Measurements from ENCODE around the gene RPS6KA4.

The RPS6KA4 gene

GRCh38 chr11:64327375-64327774 lies 31.6 kb upstream of the RPS6KA4 start:
- DNase-seq (ENCODE audit: low read depth), result no peak

GRCh38 chr11:64327993-64328392 lies 31.0 kb upstream of the RPS6KA4 start:
- DNase-seq (ENCODE audit: low read depth), result no peak

DNA sequence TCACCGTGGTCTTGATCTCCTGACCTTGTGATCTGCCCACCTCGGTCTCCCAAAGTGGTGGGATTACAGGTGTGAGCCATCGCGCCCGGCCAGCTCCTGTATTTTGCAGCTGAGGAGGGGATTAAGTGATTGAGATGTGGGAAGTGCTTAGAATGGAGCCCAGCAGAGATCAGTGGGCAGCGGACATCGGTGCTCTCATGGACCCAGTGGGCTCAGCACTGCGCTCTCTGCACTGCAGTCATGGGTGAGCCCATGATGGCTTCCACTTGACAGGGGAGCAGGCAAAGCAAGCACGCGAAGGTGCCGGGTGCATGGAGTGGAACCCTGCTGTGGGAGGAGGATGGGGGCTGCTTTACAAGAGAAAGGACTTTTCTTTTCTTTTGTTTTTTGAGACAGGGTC lies 28.1 kb upstream of the RPS6KA4 start:
- DNase-seq (ENCODE audit: low read depth), result no peak

- peak; percentile 55 for DNase-seq (ENCODE audit: low read depth)
Observed at GRCh38 chr11:64331569-64332371, 27.2 kb upstream of the RPS6KA4 start.

DNA sequence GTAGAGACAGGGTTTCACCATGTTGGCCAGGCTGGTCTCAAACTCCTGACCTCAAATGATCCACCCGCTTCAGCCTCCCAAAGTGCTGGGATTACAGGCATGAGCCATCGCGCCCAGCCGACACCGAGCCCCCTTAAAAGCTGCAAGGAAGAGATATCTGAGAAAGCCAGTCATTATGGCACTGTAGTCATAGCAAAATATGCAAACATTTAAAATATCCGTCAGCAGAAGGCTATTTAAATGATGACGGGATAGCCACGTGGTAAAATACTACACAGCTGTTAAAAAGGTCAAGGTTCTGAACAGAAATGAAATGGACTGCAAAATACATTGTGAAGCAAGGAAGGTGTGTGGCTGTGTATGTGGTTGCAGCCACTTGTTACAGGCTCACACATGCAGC lies 25.4 kb upstream of the RPS6KA4 start:
- no peak for DNase-seq (ENCODE audit: low read depth)

- no peak for DNase-seq (ENCODE audit: low read depth)
Observed at GRCh38 chr11:64334764-64335735, 23.9 kb upstream of the RPS6KA4 start.

DNA sequence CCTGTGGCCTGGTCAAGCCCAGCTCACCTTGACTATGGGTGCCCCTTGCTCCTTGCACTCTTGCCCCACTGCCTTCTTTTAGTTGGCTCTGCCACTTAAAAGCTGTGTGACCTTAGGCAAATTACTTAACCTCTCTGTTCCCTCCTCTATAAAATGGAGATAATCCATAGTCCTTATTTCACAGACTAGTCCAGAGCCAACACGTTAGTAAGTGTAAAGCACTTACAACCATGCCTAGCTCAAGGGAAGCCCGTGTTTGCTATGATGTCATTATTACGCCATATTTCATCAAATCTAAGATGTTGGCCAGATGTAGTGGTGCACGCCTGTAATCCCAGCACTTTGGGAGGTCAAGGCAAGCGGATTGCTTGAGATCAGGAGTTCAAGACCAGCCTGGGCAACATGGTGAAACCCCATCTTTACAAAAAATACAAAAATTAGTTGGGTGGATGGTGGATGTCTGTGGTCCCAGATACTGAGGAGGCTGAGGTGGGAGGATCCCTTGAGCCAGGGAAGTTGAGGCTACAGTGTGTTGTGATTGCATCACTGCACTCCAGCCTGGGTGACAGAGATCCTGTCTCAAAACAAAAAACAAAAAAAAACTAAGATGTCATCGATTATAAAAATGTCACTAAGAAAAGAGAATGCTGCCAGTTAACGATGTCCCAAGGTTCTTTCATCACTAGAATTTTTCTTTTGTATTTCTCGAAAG lies 21.3 kb upstream of the RPS6KA4 start:
- DNase-seq (ENCODE audit: low read depth), result no peak

DNA sequence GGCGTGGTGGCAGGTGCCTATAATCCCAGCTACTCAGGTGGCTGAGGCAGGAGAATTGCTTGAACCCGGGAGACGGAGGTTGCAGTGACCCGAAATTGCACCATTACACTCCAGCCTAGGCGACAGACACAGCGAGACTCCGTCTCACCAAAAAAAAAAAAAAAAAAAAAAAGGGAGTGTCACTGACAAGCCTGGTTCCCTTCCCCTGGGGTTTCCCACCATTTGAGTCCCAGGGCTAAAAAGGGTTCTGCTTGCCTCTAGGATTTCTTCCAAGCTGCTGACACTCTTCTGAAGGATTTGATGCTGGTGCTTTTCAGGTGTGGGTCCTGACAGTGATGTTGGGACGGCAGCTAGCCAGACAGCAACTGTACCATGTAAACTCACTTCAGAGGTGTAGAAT lies 20.2 kb upstream of the RPS6KA4 start:
- DNase-seq (ENCODE audit: low read depth), result no peak

DNA sequence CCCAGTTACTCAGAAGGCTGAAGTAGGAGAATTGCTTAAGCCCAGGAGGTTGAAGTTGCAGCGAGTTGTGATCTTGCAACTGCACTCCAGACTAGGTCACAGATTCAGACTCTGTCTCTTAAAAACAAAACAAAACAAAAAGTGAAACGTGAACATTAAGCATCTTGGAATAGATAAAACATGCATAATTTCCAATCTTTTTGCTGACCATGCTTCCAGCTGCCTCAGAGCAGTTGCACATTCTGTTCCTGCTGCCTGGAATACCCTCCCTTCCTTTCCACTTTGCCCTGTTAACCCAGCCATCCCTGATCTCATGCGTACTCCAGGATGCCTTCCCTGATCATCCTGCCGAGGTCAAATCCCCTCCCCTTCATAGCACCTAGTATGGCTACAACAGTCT lies 19.7 kb upstream of the RPS6KA4 start:
- no peak for DNase-seq (ENCODE audit: low read depth)

GRCh38 chr11:64339754-64340408 lies 19.1 kb upstream of the RPS6KA4 start, which contains the start of gene CCDC88B:
Gene CCDC88B (plus strand): TSS chr11:64340204. CDS start chr11:64340267, 63 bp downstream.
- DNase-seq (ENCODE audit: low read depth), result peak; percentile 72

DNA sequence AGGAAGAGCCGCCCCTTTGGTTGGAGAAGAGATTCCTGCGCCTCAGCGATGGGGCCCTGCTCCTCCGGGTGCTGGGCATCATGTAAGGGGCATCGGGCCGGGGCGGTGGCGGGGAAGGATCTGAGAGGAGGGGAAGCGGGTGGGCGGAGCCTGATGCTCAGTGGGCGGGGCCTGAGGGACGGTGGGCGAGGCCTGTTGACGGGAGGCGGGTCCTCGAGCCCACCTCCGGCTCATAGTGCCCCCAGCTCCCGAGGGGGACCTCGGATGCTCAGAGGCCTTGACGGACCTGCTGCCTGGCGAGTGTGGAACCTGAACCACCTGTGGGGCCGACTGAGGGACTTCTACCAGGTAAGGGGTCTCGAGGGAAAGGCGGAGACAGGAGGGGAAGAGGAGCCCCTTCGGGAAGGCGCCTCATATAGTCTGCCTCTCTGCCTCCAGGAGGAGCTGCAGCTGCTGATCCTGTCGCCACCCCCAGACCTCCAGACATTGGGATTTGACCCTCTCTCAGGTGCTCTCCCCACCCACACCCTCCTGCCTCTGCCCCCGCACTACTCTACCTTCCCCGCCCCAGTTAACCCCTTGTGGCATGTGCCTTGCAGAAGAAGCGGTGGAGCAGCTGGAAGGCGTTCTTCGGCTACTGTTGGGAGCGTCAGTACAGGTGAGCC lies 18.2 kb upstream of the RPS6KA4 start:
- DNase-seq (ENCODE audit: low read depth), result peak; percentile 65

GRCh38 chr11:64341429-64341828 lies 17.5 kb upstream of the RPS6KA4 start:
- no peak for DNase-seq (ENCODE audit: low read depth)

GRCh38 chr11:64341851-64342791 lies 16.8 kb upstream of the RPS6KA4 start:
- peak; percentile 75 for DNase-seq (ENCODE audit: low read depth)

DNA sequence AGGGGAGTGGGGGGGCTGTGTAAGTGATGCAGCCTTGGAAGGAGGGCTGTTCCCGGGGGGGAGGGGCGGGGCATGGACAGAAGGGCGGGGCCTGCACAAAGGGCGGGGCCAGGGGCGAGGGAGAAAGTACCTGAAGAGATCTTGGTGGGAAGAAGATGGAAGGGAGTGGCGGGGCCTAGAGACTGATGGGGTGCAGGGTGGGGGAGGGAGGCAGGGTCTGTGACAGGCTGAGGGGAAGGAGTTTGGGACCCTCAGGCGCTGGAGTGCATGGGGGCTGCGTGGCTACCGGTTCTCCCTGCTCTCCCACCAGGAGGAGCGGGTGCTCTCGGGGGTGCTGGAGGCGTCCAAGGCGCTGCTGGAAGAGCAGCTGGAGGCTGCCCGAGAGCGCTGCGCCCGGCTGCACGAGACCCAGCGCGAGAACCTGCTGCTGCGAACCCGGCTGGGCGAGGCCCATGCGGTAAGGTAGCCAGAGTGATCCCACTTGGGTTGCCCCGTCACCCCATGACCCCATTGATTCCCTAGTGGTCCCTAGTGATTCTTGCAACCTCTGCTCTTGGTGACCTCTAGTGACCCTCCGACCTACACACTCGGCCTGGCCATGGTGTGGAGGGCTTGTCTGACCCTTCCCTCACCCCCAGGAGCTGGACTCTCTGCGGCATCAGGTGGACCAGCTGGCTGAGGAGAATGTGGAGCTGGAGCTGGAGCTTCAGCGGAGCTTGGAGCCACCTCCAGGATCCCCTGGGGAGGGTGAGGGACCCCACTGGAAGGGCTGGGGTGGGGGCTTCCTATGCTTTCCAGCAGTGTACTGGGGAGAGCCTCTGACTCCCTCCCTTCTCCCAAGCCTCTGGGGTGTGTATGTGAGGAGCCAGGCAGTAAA lies 15.9 kb upstream of the RPS6KA4 start:
- no peak for DNase-seq (ENCODE audit: low read depth)

GRCh38 chr11:64343767-64344559 lies 15.0 kb upstream of the RPS6KA4 start:
- no peak for DNase-seq (ENCODE audit: low read depth)

DNA sequence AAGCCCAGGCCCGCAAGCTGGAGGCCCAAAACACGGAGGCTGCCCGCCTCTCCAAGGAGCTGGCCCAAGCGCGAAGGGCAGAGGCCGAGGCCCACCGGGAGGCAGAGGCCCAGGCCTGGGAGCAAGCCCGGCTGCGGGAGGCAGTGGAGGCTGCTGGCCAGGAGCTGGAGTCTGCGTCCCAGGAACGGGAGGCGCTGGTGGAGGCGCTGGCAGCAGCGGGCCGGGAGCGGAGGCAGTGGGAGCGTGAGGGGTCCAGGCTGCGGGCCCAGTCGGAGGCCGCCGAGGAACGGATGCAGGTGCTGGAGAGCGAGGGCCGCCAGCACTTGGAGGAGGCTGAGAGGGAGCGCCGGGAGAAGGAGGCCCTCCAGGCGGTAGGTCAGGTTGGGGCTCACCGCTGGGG lies 14.2 kb upstream of the RPS6KA4 start:
- no peak for DNase-seq (ENCODE audit: low read depth)

DNA sequence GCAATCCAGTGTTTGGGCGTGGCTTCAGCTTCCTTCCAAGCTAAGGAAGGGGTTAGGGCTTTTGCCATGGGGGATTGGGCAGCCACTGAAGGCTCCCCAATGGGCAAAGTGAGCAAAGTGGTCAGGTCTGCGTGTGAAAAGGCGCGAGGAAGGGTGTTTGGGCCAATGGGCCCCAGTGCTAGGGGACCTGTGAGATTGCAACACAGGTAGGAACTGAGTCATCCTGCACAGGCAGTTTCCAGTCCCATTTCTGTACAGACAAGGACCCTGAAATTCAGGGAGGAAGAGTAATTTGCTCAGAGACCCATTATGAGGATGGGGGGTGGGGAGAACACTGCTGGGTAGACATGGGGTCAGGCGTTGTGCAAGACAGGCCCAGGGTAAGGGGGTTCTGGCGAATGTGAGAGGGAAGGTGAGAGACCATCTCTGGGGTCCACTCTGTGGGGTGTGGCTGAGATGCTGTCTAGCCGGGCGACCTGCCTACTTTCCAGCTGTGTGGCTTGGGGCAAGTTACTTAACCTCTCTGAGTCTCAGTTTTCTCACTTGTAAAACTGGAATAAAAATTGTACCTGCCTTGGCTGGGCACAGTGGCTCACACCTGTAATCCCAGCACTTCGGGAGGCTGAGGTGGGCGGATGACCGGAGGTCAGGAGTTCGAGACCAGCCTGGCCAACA lies 11.6 kb upstream of the RPS6KA4 start:
- DNase-seq (ENCODE audit: low read depth), result no peak
